ENCODE measurements around the gene TMEM229A.
"Not testable (repeated sequence)": the region's sequence is repeated elsewhere in the genome, so short reads cannot be mapped to it uniquely, and the experiment has no call there.

The TMEM229A gene

GRCh38 chr7:124042826-124043225 is 10.0 kb upstream of the TMEM229A start:
- Mint-ChIP-seq H3K4me3 (no peak overlapping the region), H3K36me3 (ENCODE audit: low read depth) (no peaks in the 10 kb centered on the region), H3K4me1 (ENCODE audit: low read depth) (no peaks in the 10 kb centered on the region)

GRCh38 chr7:124041439-124041838 is 8.6 kb upstream of the TMEM229A start:
- no peak overlapping the region for H3K4me3 Mint-ChIP-seq
- no peak overlapping the region for H3K27ac Mint-ChIP-seq
- peaks cover 3% of the 10 kb centered on the region for H3K27me3 Mint-ChIP-seq (ENCODE audit: low read depth)
- H3K36me3 Mint-ChIP-seq (ENCODE audit: low read depth) = no peaks in the 10 kb centered on the region
- no peaks in the 10 kb centered on the region for H3K4me1 Mint-ChIP-seq (ENCODE audit: low read depth)
- H3K9me3 Mint-ChIP-seq = no peaks in the 10 kb centered on the region

More at GRCh38 chr7:124042826-124043225, 10.0 kb upstream of the TMEM229A start:
- Mint-ChIP-seq H3K27ac (no peak overlapping the region), H3K9me3 (no peaks in the 10 kb centered on the region), H3K27me3 (ENCODE audit: low read depth) (no peaks in the 10 kb centered on the region)

GRCh38 chr7:124037902-124038301 is 5.0 kb upstream of the TMEM229A start:
- not testable (repeated sequence) for H3K4me1 Mint-ChIP-seq (ENCODE audit: low read depth); H3K27ac Mint-ChIP-seq; H3K36me3 Mint-ChIP-seq (ENCODE audit: low read depth); H3K9me3 Mint-ChIP-seq; H3K4me3 Mint-ChIP-seq
- peaks cover 30% of the 10 kb centered on the region for H3K27me3 Mint-ChIP-seq (ENCODE audit: low read depth)

- Mint-ChIP-seq H3K4me3 (no peak overlapping the region), H3K9me3 (no peaks in the 10 kb centered on the region), H3K27me3 (ENCODE audit: low read depth) (peaks cover 49% of the 10 kb centered on the region), H3K36me3 (ENCODE audit: low read depth) (peaks cover 1% of the 10 kb centered on the region), H3K27ac (no peak overlapping the region), H3K4me1 (ENCODE audit: low read depth) (peaks cover 4% of the 10 kb centered on the region)
These were observed 2.8 kb upstream of the TMEM229A start for GRCh38 chr7:124035706-124036105.

- Mint-ChIP-seq H3K27ac (no peak overlapping the region), H3K4me3 (no peak overlapping the region), H3K36me3 (ENCODE audit: low read depth) (peaks cover 1% of the 10 kb centered on the region), H3K27me3 (ENCODE audit: low read depth) (peaks cover 56% of the 10 kb centered on the region), H3K9me3 (no peaks in the 10 kb centered on the region), H3K4me1 (ENCODE audit: low read depth) (peaks cover 4% of the 10 kb centered on the region)
These were observed 1.9 kb upstream of the TMEM229A start for GRCh38 chr7:124034754-124035100.

- no peak overlapping the region for H3K27ac Mint-ChIP-seq
- H3K9me3 Mint-ChIP-seq = no peaks in the 10 kb centered on the region
- peak overlapping the region; percentile 25 for H3K4me3 Mint-ChIP-seq
- H3K27me3 Mint-ChIP-seq (ENCODE audit: low read depth) = peaks cover 60% of the 10 kb centered on the region
- peaks cover 1% of the 10 kb centered on the region for H3K36me3 Mint-ChIP-seq (ENCODE audit: low read depth)
- H3K4me1 Mint-ChIP-seq (ENCODE audit: low read depth) = peaks cover 4% of the 10 kb centered on the region
These were observed 1.2 kb upstream of the TMEM229A start for GRCh38 chr7:124033807-124034753.

- Mint-ChIP-seq H3K36me3 (ENCODE audit: low read depth) (peaks cover 1% of the 10 kb centered on the region), H3K4me3 (no peak overlapping the region), H3K4me1 (ENCODE audit: low read depth) (peaks cover 4% of the 10 kb centered on the region), H3K27ac (no peak overlapping the region), H3K9me3 (no peaks in the 10 kb centered on the region), H3K27me3 (ENCODE audit: low read depth) (peaks cover 60% of the 10 kb centered on the region)
These were observed 384 bp upstream of the TMEM229A start for GRCh38 chr7:124033095-124033806.

- Mint-ChIP-seq H3K36me3 (ENCODE audit: low read depth) (peaks cover 1% of the 10 kb centered on the region), H3K27ac (peak overlapping the region; percentile 26), H3K4me3 (peak overlapping the region; percentile 63), H3K9me3 (no peaks in the 10 kb centered on the region), H3K4me1 (ENCODE audit: low read depth) (peaks cover 4% of the 10 kb centered on the region), H3K27me3 (ENCODE audit: low read depth) (peaks cover 60% of the 10 kb centered on the region)
These were observed 948 bp downstream of the TMEM229A start for GRCh38 chr7:124031919-124032318.

- Mint-ChIP-seq H3K4me1 (ENCODE audit: low read depth) (peaks cover 4% of the 10 kb centered on the region), H3K27ac (no peak overlapping the region), H3K27me3 (ENCODE audit: low read depth) (peaks cover 57% of the 10 kb centered on the region), H3K4me3 (no peak overlapping the region), H3K36me3 (ENCODE audit: low read depth) (peaks cover 1% of the 10 kb centered on the region), H3K9me3 (no peaks in the 10 kb centered on the region)
These were observed 1.5 kb downstream of the TMEM229A start for GRCh38 chr7:124031406-124031805.

GRCh38 chr7:124030964-124031363 is 1.9 kb downstream of the TMEM229A start:
- Mint-ChIP-seq H3K27me3 (ENCODE audit: low read depth) (peaks cover 54% of the 10 kb centered on the region), H3K4me3 (no peak overlapping the region), H3K4me1 (ENCODE audit: low read depth) (peaks cover 4% of the 10 kb centered on the region), H3K36me3 (ENCODE audit: low read depth) (peaks cover 1% of the 10 kb centered on the region), H3K27ac (no peak overlapping the region), H3K9me3 (no peaks in the 10 kb centered on the region)

GRCh38 chr7:124029396-124030188 is 3.3 kb downstream of the TMEM229A start:
- peaks cover 42% of the 10 kb centered on the region for H3K27me3 Mint-ChIP-seq (ENCODE audit: low read depth)
- H3K9me3 Mint-ChIP-seq = no peaks in the 10 kb centered on the region
- peaks cover 4% of the 10 kb centered on the region for H3K4me1 Mint-ChIP-seq (ENCODE audit: low read depth)
- H3K4me3 Mint-ChIP-seq = no peak overlapping the region
- H3K36me3 Mint-ChIP-seq (ENCODE audit: low read depth) = peaks cover 1% of the 10 kb centered on the region
- H3K27ac Mint-ChIP-seq = no peak overlapping the region

- no peaks in the 10 kb centered on the region for H3K9me3 Mint-ChIP-seq
- no peaks in the 10 kb centered on the region for H3K36me3 Mint-ChIP-seq (ENCODE audit: low read depth)
- H3K27ac Mint-ChIP-seq = no peak overlapping the region
- peaks cover 26% of the 10 kb centered on the region for H3K27me3 Mint-ChIP-seq (ENCODE audit: low read depth)
- H3K4me3 Mint-ChIP-seq = no peak overlapping the region
- H3K4me1 Mint-ChIP-seq (ENCODE audit: low read depth) = peaks cover 4% of the 10 kb centered on the region
These were observed 5.6 kb downstream of the TMEM229A start for GRCh38 chr7:124027236-124027635.

- H3K36me3 Mint-ChIP-seq (ENCODE audit: low read depth); H3K9me3 Mint-ChIP-seq; H3K4me1 Mint-ChIP-seq (ENCODE audit: low read depth); H3K27ac Mint-ChIP-seq; H3K27me3 Mint-ChIP-seq (ENCODE audit: low read depth); H3K4me3 Mint-ChIP-seq: not testable (repeated sequence)
These were observed 8.5 kb downstream of the TMEM229A start for GRCh38 chr7:124024329-124024728.

- no peaks in the 10 kb centered on the region for H3K36me3 Mint-ChIP-seq (ENCODE audit: low read depth)
- no peaks in the 10 kb centered on the region for H3K27me3 Mint-ChIP-seq (ENCODE audit: low read depth)
- H3K27ac Mint-ChIP-seq = no peak overlapping the region
- H3K4me3 Mint-ChIP-seq = no peak overlapping the region
- no peaks in the 10 kb centered on the region for H3K9me3 Mint-ChIP-seq
- no peaks in the 10 kb centered on the region for H3K4me1 Mint-ChIP-seq (ENCODE audit: low read depth)
These were observed 10.3 kb downstream of the TMEM229A start for GRCh38 chr7:124022551-124022950.
